SK-N-SH (cell line): ENCODE data around the gene MAGEA4.

Experiments
- CTCF ChIP-seq: fragments of 200-600 bp; sonication (generic); IDR thresholded peaks from 2 replicates; pipeline ENCODE4 v1.6.1; 2017; ENCODE audit warnings: antibody characterized with exemption, mild to moderate bottlenecking, moderate library complexity
- MAX ChIP-seq: IDR thresholded peaks from 2 replicates; pipeline ENCODE4 v1.4.0; 2012; ENCODE audit warnings: low read depth
- RAD21 ChIP-seq: IDR thresholded peaks from 2 replicates; pipeline ENCODE4 v1.6.1; 2012; ENCODE audit warnings: mild to moderate bottlenecking, low read length
- REST ChIP-seq: IDR thresholded peaks from 2 replicates; pipeline ENCODE4 v1.6.1; 2012; ENCODE audit warnings: mild to moderate bottlenecking, low read depth, low read length, moderate library complexity
- TAF1 ChIP-seq: IDR thresholded peaks from 2 replicates; pipeline ENCODE4 v1.6.1; 2012; ENCODE audit warnings: low read depth, mild to moderate bottlenecking, low read length, moderate library complexity, borderline replicate concordance
- USF2 ChIP-seq: fragments of 150-350 bp; IDR thresholded peaks from 2 replicates; pipeline ENCODE4 v1.6.1; 2017; ENCODE audit warnings: antibody characterized with exemption, low read length, low read depth, borderline replicate concordance
- YY1 ChIP-seq: IDR thresholded peaks from 2 replicates; pipeline ENCODE4 v1.4.0; 2012; ENCODE audit warnings: low read depth, mild to moderate bottlenecking

- TF ChIP-seq CTCF (no peak), USF2 (no peak), REST (no peak), MAX (no peak), RAD21 (no peak), TAF1 (no peak), YY1 (no peak)
These were observed 49.3 kb downstream of the MAGEA4 start for GRCh38 chrX:151962034-151962433.
